ENCODE measurements around the gene WHAMM. TPM values are rescaled to one million over a fixed set of nuclear protein-coding genes. Genes with fewer than 3 reads are reported as not detected.
A peak's percentile ranks its signal among the peaks of the same experiment; 100 is the strongest.

The WHAMM gene
- total and polyA plus RNA-seq, 2 of the 4 experiments (the other 2 are of a cell fraction): 1.4 to 4.1 TPM

DNA sequence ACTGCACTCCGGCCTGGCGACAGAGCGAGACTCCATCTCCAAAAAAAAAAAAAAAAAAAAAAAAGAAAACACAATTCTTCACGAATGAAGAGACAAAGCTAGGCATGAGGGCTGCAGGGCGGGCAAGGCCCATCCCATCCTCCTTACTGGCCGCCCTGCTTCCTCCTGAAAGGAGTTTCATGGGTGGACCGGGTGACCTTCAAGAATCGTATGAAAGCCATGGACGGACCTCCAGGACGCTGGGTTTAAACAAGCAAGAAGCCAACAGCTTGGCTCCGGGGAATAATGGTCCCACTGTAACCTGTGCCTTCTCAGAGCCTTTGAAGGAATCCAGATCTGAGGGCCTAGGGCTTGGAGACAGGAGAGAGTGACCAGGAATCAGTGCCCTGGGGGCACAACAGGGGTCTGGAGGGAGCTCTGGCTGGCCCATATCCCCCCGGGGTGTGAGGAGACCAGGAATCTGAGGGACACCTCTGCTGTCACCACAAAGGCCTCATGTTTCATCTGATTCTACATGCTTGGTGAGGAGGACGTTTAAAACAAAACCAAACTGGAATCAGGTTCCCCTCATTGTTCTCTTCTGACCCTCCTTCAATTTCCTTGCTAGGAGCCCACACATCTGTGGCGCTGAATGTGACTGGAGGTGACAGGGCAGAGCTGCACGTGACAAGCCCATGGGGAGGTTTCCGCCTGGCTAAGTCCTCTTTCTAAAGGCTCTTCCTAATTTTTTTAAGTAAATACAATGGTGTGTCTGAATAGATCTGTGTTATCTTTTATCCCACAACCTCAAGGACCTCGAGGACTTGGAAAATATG lies 46.1 kb downstream of the WHAMM start:
- Histone ChIP-seq H3K27ac (ENCODE audit: insufficient read depth, low read length) (no peak overlapping the region), H2BK120ac (ENCODE audit: low read depth, low read length) (no peak overlapping the region), H3K4me1 (ENCODE audit: control insufficient read depth, insufficient read depth, low read length) (peaks cover 5% of the 10 kb centered on the region; the same call in 1 of the 2 replicates), H2BK15ac (ENCODE audit: low read depth, low read length) (no peak overlapping the region), H3K4ac (ENCODE audit: low read depth, low read length) (no peak overlapping the region), H2BK20ac (ENCODE audit: low read depth, low read length) (no peak overlapping the region), H3K4me2 (ENCODE audit: low read depth, low read length) (no peak overlapping the region; the same call in 1 of the 2 replicates), H4K20me1 (ENCODE audit: insufficient read depth, low read length) (no peaks in the 10 kb centered on the region), H3K27me3 (ENCODE audit: control insufficient read depth, insufficient read depth, low read length) (no peaks in the 10 kb centered on the region), H3K14ac (replicated peaks; ENCODE audit: low read depth, low read length) (no peak overlapping the region), H2AFZ (replicated peaks; ENCODE audit: low read length, poor library complexity) (peak overlapping the region; percentile 38), H2AK5ac (ENCODE audit: low read depth, low read length) (no peak overlapping the region), H3K56ac (ENCODE audit: extremely low read depth, insufficient read depth, low read length) (no peak overlapping the region), H3K9me1 (ENCODE audit: insufficient read depth, low read length) (no peaks in the 10 kb centered on the region; the same call in 1 of the 2 replicates), H4K5ac (ENCODE audit: low read depth, low read length) (no peak overlapping the region), H3K23ac (ENCODE audit: low read depth, low read length) (no peak overlapping the region), H2BK5ac (ENCODE audit: low read depth, low read length, poor library complexity, severe bottlenecking) (no peak overlapping the region), H3K9ac (ENCODE audit: low read depth, low read length) (no peak overlapping the region), H3K36me3 (ENCODE audit: control insufficient read depth, insufficient read depth, low read length) (no peaks in the 10 kb centered on the region), H3K79me1 (ENCODE audit: low read depth in 1 of 2, low read length in 2 of 2) (no peaks in the 10 kb centered on the region), H3K9me3 (ENCODE audit: control insufficient read depth, insufficient read depth, low read length) (no peaks in the 10 kb centered on the region), H4K8ac (ENCODE audit: low read depth in 2 of 2, low read length in 2 of 2) (no peak overlapping the region), H2AK9ac (replicated peaks; ENCODE audit: low read depth, low read length, poor library complexity) (peak overlapping the region; percentile 59), H4K91ac (ENCODE audit: insufficient read depth, low read depth, low read length) (no peak overlapping the region), H3K18ac (ENCODE audit: low read depth, low read length) (no peak overlapping the region), H3K4me3 (ENCODE audit: insufficient read depth, low read depth, low read length) (no peak overlapping the region)
- in situ Hi-C loops (cut with MboI; ENCODE audit: low sequenced_read_pairs) (no loop called here), dilution Hi-C loops (cut with HindIII; ENCODE audit: low sequenced_read_pairs, unreplicated experiment) (no loop called here), intact Hi-C loops (cut with micrococcal nuclease) (loop anchor here (10.0 kb wide), 1 partner anchor 99 kb away; the partner anchor contains the start of gene HOMER2)
- POLR2A ChIA-PET (ENCODE audit: unreplicated experiment): no interaction called here
- TF ChIP-seq, protein P1, sequence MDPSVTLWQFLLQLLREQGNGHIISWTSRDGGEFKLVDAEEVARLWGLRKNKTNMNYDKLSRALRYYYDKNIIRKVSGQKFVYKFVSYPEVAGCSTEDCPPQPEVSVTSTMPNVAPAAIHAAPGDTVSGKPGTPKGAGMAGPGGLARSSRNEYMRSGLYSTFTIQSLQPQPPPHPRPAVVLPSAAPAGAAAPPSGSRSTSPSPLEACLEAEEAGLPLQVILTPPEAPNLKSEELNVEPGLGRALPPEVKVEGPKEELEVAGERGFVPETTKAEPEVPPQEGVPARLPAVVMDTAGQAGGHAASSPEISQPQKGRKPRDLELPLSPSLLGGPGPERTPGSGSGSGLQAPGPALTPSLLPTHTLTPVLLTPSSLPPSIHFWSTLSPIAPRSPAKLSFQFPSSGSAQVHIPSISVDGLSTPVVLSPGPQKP (IDR thresholded peaks at IDR 0.05; ENCODE audit: borderline replicate concordance, low read depth, low read length): no peak
- no peak for TF ChIP-seq MXI1 (IDR thresholded peaks at IDR 0.05; ENCODE audit: borderline replicate concordance, low read depth, low read length)
- no peak for TF ChIP-seq NFE2L2 (IDR thresholded peaks at IDR 0.05; ENCODE audit: low read depth, low read length)
- TF ChIP-seq BHLHE40 (IDR thresholded peaks at IDR 0.05; ENCODE audit: low read depth, low read length): no peak
- no peak for TF ChIP-seq POLR2A (IDR thresholded peaks at IDR 0.05; ENCODE audit: low read depth, low read length)
- no peak for TF ChIP-seq RAD21 (IDR thresholded peaks at IDR 0.05; ENCODE audit: low read length)
- no peak for TF ChIP-seq RFX5 (IDR thresholded peaks at IDR 0.05; ENCODE audit: low read depth, low read length)
- TF ChIP-seq MAZ (IDR thresholded peaks at IDR 0.05; ENCODE audit: borderline replicate concordance, low read depth, low read length): no peak
- no peak for TF ChIP-seq MAFK (IDR thresholded peaks at IDR 0.05; ENCODE audit: low read depth, low read length)
- TF ChIP-seq FOS (IDR thresholded peaks at IDR 0.05; ENCODE audit: low read depth, low read length): no peak
- no peak for TF ChIP-seq RCOR1 (IDR thresholded peaks at IDR 0.05; ENCODE audit: insufficient replicate concordance, low read length)
- CTCF ChIA-PET: interaction anchor here (0.7 kb wide), 1 partner anchor 71 kb away, joined by 4 read pairs; no protein-coding TSS in a partner anchor
- no peak for ATAC-seq (ENCODE audit: low read depth)
- no TSS peak for BruUV-seq (replicated peaks)
- no peak for DNase-seq
- WGBS, 2 experiments (ENCODE audit: extremely low coverage in 2 of 2, insufficient read length in 1 of 2): 93% methylated on average over 5 of the region's 17 CpGs; no CpG with 5 or more reads in 1 of the 2 experiments
